HG03457 (cell line): ENCODE data around the gene CPM.

Source experiments
- ATAC-seq: cut with Tn5 transposase; IDR thresholded peaks from one replicate; pipeline ENCODE4 v1.9.1; 2021; ENCODE audit warnings: moderate number of reproducible peaks; ENCODE audit not compliant: unreplicated experiment

Gene CPM

GRCh38 chr12:68910128-68910527 lies 22.8 kb downstream of the CPM start:
- no peak for ATAC-seq

DNA sequence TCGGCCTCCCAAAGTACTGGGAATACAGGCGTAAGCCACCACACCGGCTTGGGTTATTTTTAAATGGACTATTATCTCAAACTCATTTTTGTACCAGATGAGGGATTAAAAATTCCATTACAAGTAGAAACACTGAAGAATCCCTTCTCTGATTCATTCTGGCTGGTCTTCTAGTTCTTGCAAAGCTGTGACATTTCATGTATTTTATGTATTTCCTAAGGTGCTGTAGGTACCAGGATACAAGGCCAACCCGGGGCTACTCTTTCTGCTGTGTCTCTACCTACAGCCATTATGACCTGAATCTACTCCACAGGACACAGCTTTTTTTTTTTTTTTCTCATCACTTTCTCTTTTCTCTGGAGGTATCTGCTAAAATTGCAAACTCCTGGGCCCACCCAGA lies 24.9 kb downstream of the CPM start:
- ATAC-seq, result no peak

- ATAC-seq, result no peak
Measured at GRCh38 chr12:68905733-68906132, 27.2 kb downstream of the CPM start.

GRCh38 chr12:68904351-68904962 lies 28.5 kb downstream of the CPM start:
- ATAC-seq, result no peak

DNA sequence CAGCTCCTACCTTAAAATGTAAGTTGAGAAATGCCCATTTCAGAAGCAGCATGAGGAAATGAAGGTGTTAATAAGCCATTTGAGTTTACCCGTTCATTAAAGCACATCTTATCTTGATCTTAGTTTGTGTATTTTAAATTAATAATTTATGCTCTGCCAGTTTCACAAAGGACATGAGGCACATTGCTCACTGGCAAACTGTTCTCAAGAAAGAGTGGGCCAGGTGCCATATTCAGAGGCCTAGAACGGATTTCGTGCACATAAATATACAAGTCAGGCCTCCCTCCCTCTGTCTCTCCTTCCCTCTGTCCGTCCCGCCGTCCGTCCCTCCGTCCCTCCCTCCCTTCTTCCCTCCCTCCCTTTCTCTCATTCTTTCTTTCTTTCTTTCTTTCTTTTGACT lies 29.5 kb downstream of the CPM start:
- ATAC-seq, result no peak

GRCh38 chr12:68901551-68901950 lies 31.4 kb downstream of the CPM start:
- ATAC-seq, result no peak

GRCh38 chr12:68901145-68901544 lies 31.8 kb downstream of the CPM start:
- no peak for ATAC-seq

DNA sequence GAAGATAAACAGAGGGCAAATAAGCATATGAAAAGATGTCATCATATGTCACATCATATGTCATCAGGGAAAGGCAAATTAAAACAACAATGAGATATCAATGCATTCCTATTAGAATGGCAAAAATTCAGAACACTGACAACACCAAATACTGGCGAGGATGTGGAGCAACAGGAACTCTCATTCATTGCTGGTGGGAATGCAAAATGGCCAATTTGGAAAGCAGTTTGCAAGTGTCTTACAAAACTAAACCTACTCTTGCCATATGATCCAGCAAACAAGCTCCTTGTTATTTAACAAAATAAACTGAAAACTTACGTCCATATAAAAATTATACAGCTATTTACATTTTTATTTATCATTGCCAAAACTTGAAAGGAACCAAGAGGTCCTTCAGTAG lies 32.7 kb downstream of the CPM start:
- no peak for ATAC-seq

DNA sequence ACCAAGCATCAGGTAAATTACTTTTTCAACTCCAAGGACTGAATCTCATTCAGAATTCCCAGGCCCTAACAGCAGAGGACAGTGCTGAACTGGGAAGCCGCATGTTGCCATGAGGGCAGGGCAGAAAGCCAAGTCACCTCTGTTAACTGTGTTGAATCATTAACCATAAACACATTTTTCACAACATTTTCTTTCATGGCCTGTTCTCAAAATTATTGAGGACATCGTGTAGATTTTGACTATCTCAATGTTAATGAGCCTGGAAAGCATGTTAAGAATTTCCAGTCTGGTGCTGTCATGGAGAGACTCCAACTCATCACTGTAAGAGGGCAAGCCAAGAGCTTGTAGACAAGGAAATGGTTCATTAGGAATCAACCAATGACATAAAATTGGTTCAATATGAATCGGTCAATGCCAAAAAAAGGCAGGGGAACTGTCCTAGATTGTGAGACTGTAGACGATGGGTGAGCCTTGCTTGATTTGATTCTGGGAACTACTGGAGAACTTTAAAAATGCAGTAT lies 33.7 kb downstream of the CPM start:
- ATAC-seq, result no peak

DNA sequence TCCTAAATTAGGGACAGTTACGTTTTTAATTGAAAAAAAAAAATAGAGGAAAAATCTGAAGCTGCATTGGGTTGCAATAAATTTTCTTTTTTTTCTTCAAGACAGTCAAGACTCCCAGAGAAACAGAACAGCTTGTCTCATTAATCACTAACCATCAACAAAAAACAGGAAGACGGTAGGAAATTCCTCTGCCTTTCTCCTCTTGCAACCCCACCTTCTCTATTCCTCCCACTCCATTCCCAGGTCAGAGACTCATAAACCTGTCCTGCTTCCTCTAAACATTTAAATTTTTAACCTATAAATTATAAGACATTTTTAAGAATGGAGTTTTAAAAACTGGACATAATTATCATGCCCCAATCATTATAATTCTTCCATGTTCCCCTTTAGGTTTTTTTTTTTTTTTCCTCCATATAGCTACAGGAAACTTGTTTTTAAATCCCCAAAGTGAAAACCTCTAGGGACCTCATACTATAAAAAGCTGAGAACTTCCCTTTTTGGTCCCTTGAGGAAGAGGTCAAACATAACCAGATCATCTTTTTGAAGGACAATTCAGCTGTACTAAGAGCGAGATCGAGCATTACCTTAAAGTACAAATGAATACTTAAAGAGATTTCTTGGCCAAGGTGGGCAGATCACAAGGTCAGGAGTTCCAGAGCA lies 36.0 kb downstream of the CPM start:
- no peak for ATAC-seq

DNA sequence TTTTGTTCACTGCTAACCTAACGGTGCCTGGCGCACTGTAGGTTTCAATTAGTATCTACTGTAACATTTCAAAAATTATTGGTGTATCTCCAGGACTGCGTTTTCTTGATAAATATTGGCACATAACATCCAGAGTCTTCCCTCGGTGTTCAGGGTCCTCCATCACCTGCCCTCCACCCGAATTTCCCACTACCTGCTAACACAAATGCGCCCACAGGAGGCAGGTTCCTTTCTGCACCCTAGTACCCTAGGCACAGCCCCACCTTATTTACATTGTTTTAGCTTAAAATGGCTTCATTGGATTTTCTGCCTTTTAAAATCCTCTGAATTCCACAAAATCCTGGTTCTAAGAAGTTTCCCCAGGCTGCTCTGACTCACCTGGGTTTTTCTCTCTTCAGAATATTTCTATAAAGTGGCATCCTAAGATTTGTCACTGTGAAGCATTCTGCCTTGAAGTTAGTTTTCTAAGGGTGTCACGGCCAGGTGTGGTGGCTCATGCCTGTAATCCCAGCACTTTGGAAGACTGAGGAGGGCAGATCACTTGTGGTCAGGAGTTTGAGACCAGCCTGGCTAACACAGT lies 38.6 kb downstream of the CPM start:
- ATAC-seq, result no peak

DNA sequence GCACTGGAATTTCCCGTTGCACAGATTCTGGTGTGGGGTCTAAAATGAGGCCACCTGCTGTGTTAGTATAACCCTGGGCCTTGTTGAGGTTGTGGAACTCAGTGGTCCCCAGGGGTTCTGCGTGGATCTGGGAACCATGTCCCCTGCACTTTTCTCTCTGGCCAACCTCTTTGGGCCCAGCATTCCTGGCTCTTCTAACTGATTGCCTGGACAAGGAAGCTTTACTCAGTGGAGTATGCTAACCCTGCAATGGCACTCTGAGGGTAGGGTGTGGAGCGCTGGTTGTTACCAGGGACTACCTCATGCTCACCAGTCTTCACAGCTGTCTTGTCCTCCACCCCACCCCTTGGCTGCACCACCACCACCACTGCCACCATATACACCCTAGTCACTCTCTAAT lies 39.2 kb downstream of the CPM start:
- no peak for ATAC-seq

- no peak for ATAC-seq
Measured at GRCh38 chr12:68893201-68893600, 39.8 kb downstream of the CPM start.

GRCh38 chr12:68891141-68891540 lies 41.8 kb downstream of the CPM start:
- no peak for ATAC-seq

- ATAC-seq, result no peak
Measured at GRCh38 chr12:68890701-68891113, 42.3 kb downstream of the CPM start.

- no peak for ATAC-seq
Measured at GRCh38 chr12:68888243-68888642, 44.7 kb downstream of the CPM start.

DNA sequence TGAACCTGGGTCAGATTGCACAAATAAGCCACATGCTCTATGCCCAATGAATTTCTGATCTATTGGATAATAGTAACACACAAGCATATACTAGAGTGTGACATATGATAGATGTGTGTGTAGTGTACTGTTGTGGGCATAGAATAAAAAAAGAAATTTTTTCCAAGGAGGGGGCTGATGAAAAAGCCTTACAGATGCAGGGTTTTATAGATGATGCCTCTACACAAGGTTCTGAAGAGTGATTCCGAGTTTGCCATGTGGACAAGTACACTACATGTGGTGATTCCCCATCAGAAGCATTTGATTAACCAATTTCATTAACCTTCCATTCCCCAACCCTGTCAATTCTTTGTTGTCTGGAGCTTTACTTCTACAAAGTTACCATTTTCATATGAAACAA lies 45.3 kb downstream of the CPM start:
- no peak for ATAC-seq

DNA sequence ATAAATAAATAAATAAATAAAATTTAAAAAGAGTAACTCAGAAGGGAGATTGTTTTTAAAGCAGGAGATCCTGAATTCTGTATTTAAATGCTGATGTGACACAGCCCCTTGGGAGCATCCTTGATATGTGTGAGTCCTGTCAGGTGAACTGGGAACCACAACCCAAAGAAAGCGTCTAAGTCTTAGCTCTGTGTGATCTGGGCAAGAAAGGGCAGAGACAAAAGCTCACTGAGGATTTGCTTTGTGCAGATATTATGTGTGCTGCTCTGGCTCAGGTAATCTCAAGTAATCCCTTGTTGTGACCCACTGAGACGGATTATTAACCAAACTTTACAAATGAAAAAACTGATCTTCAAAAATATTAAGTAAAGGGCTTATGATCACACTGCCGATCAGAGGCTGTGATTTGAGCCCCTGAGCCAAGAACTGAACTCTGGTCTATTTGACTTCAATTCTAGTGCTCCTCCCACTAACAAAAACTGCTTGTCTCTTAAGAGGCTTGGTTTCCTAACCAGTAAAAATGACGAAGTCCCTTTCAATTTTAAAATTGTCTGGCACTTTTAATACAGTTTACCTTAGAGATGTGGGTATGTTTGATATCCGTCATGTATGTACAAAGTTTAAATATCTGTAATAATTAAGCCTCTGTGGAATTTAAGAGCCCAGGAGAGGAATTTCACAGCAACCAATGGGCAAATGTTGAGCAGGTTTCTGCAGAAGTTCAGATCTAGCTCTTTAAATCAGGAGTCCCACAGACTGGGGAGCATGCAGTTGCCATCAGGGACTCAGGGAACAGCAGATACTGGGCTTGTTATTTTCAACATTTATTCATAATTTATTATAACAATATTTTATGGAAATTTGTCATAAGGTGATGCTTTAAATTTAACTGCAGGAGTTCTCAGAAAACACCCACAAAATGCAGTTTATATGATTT lies 46.1 kb downstream of the CPM start:
- no peak for ATAC-seq

GRCh38 chr12:68885381-68885780 lies 47.6 kb downstream of the CPM start:
- ATAC-seq, result no peak

- ATAC-seq, result no peak
Measured at GRCh38 chr12:68884251-68884650, 48.7 kb downstream of the CPM start.

GRCh38 chr12:68883151-68883550 lies 49.8 kb downstream of the CPM start:
- ATAC-seq, result no peak
